OCI-LY7 (cell line): ENCODE data around the gene REX1BD.

Experiments
- CTCF ChIP-seq: fragments of 200-600 bp; sonication (generic); conservative IDR thresholded peaks from 2 replicates; pipeline ENCODE4 v1.5.1; 2014; ENCODE audit warnings: mild to moderate bottlenecking, antibody characterized with exemption, low read length, moderate library complexity, mixed read lengths
- EZH2phosphoT487 ChIP-seq: fragments of 200-600 bp; sonication (generic); IDR thresholded peaks from 2 replicates; pipeline ENCODE4 v1.6.1; 2018; ENCODE audit warnings: low read depth, borderline replicate concordance, mild to moderate bottlenecking, mixed run types, antibody characterized with exemption, low read length, moderate library complexity, mixed read lengths

GRCh38 chr19:18597809-18598660, 9.4 kb downstream of the REX1BD start:
- TF ChIP-seq CTCF: no peak
- TF ChIP-seq EZH2phosphoT487: no peak
